Omental fat pad (tissue), 4 donors: ENCODE data around the gene GSTCD. TPM values are rescaled to one million over a fixed set of nuclear protein-coding genes. Genes with fewer than 3 reads are reported as not detected.
"Not testable (repeated sequence)": the region's sequence is repeated elsewhere in the genome, so short reads cannot be mapped to it uniquely, and the experiment has no call there.

Experiments used
- ATAC-seq: fragments of 150-250 bp; one replicate; pipeline ENCODE4 v1.9.1; 2016; ENCODE audit warnings: mild to moderate bottlenecking, moderate library complexity; ENCODE audit not compliant: low FRiP score
- DNase-seq: peaks from one replicate; pipeline ENCODE4 v3.0.0-alpha.2; 2019; ENCODE audit warnings: low spot score
- CTCF ChIP-seq, 3 donors: fragments of 450-650 bp; IDR thresholded peaks; one replicate each; pipeline ENCODE4 v1.5.1; 2016 to 2017; ENCODE audit warnings: antibody characterized with exemption in 3 of 3, mild to moderate bottlenecking in 3 of 3, moderate library complexity in 2 of 3
- total RNA-seq, 4 donors: library from RNA; depleted of rRNA; stranded (reverse); fragments of >200 nt; gene quantifications; one replicate each; pipeline ENCODE4 v1.1.0, GENCODE V29; 2016

GSTCD gene
- total RNA-seq, 4 donors from 2014 or later = 6.0 to 13.2 (median 7.5) TPM

- DNase-seq (no peak), ATAC-seq (no peak)
- no peak for TF ChIP-seq CTCF (IDR thresholded peaks at IDR 0.05)
Measured at GRCh38 chr4:105751718-105752299, 43.2 kb downstream of the GSTCD start.

GRCh38 chr4:105753361-105753760, 44.8 kb downstream of the GSTCD start:
- no peak for TF ChIP-seq CTCF (IDR thresholded peaks at IDR 0.05)
- ATAC-seq = no peak
- no peak for DNase-seq

GRCh38 chr4:105755375-105755774, 46.8 kb downstream of the GSTCD start:
- DNase-seq (no peak), ATAC-seq (no peak)
- TF ChIP-seq CTCF (IDR thresholded peaks at IDR 0.05) = no peak

GRCh38 chr4:105758958-105759357, 50.4 kb downstream of the GSTCD start:
- no peak for ATAC-seq
- DNase-seq = no peak
- TF ChIP-seq CTCF (IDR thresholded peaks at IDR 0.05) = no peak

GRCh38 chr4:105765690-105766407, 57.3 kb downstream of the GSTCD start:
- DNase-seq (no peak), ATAC-seq (no peak)
- TF ChIP-seq CTCF (IDR thresholded peaks at IDR 0.05) = no peak

- no peak for TF ChIP-seq CTCF (IDR thresholded peaks at IDR 0.05)
- DNase-seq = no peak
- no peak for ATAC-seq
Measured at GRCh38 chr4:105767579-105767978, 59.0 kb downstream of the GSTCD start.

GRCh38 chr4:105770524-105770923, 61.9 kb downstream of the GSTCD start:
- ATAC-seq, DNase-seq: not testable (repeated sequence)

GRCh38 chr4:105772065-105772464, 63.5 kb downstream of the GSTCD start:
- not testable (repeated sequence) for ATAC-seq, DNase-seq

GRCh38 chr4:105775760-105776415, 67.3 kb downstream of the GSTCD start:
- ATAC-seq, DNase-seq: not testable (repeated sequence)
